SU-DHL-6 (cell line): ENCODE measurements around the gene GYG1.

ENCODE experiments used
- H2AFZ ChIP-seq: fragments of 200-600 bp; sonication (generic); 2 replicates; pipeline ENCODE4 v1.6.1; 2014; ENCODE audit warnings: low read depth, mild to moderate bottlenecking, moderate library complexity, mixed read lengths, antibody characterized with exemption, low read length; ENCODE audit not compliant: severe bottlenecking
- H3F3A ChIP-seq: fragments of 200-600 bp; shearing (Covaris generic); 2 replicates; pipeline ENCODE4 v1.6.0; 2016; ENCODE audit warnings: antibody characterized with exemption, mild to moderate bottlenecking; ENCODE audit not compliant: insufficient read depth
- H3K27ac ChIP-seq: fragments of 200-600 bp; sonication (generic); 2 replicates; pipeline ENCODE4 v1.5.1; 2016; ENCODE audit warnings: low read depth, mild to moderate bottlenecking, low read length, moderate library complexity, mixed read lengths
- H3K27me3 ChIP-seq: fragments of 200-600 bp; sonication (generic), shearing (Covaris generic); 2 replicates; pipeline ENCODE4 v1.6.0; 2014; ENCODE audit warnings: mild to moderate bottlenecking, low read length
- H3K36me3 ChIP-seq: fragments of 200-600 bp; sonication (generic); 2 replicates; pipeline ENCODE4 v1.6.1; 2014; ENCODE audit warnings: mild to moderate bottlenecking, low read length, mixed read lengths
- H3K4me2 ChIP-seq: fragments of 300-600, 200-600 bp; shearing (Covaris generic), sonication (generic); 2 replicates; pipeline ENCODE4 v1.6.0; 2014; ENCODE audit warnings: low read length, low read depth, mild to moderate bottlenecking; ENCODE audit not compliant: poor library complexity, severe bottlenecking
- H3K4me3 ChIP-seq: fragments of 200-600 bp; sonication (generic); 2 replicates; pipeline ENCODE4 v1.5.1; 2014; ENCODE audit warnings: antibody characterized with exemption, low read length, mild to moderate bottlenecking, mixed read lengths; ENCODE audit not compliant: insufficient read depth, poor library complexity, severe bottlenecking
- H3K79me2 ChIP-seq: fragments of 200-600 bp; sonication (generic); 2 replicates; pipeline ENCODE4 v1.6.1; 2014; ENCODE audit warnings: mild to moderate bottlenecking, low read length, moderate library complexity; ENCODE audit not compliant: insufficient read depth
- H3K9ac ChIP-seq: fragments of 200-600 bp; sonication (generic); 2 replicates; pipeline ENCODE4 v1.7.0; 2014; ENCODE audit warnings: mild to moderate bottlenecking, low read length
- H3K9me2 ChIP-seq: fragments of 200-600 bp; sonication (generic); replicated peaks from 2 replicates; pipeline ENCODE4 v1.6.1; 2014; ENCODE audit warnings: low read length; ENCODE audit not compliant: insufficient read depth
- H3K9me3 ChIP-seq: fragments of 200-600 bp; sonication (generic); 2 replicates; pipeline ENCODE4 v1.6.1; 2014; ENCODE audit warnings: low read length, mixed read lengths; ENCODE audit not compliant: insufficient read depth
- H4K20me1 ChIP-seq: fragments of 200-600 bp; sonication (generic); 2 replicates; pipeline ENCODE4 v1.6.1; 2014; ENCODE audit warnings: low read depth, mild to moderate bottlenecking, antibody characterized with exemption, low read length, moderate library complexity, mixed read lengths
- EZH2phosphoT487 ChIP-seq: fragments of 200-600 bp; sonication (generic), shearing (Covaris generic); conservative IDR thresholded peaks from 2 replicates; pipeline ENCODE4 v1.6.1; 2018; ENCODE audit warnings: mild to moderate bottlenecking, antibody characterized with exemption, low read length, moderate library complexity, mixed read lengths
- TF ChIP-seq, protein P1 (sequence below): fragments of 200-600 bp; sonication (generic); IDR thresholded peaks from one replicate; pipeline ENCODE4 v1.5.1; 2017; ENCODE audit warnings: antibody characterized with exemption, mild to moderate bottlenecking, low read length, moderate library complexity; ENCODE audit not compliant: insufficient read depth, poor library complexity, severe bottlenecking

GYG1 gene

DNA sequence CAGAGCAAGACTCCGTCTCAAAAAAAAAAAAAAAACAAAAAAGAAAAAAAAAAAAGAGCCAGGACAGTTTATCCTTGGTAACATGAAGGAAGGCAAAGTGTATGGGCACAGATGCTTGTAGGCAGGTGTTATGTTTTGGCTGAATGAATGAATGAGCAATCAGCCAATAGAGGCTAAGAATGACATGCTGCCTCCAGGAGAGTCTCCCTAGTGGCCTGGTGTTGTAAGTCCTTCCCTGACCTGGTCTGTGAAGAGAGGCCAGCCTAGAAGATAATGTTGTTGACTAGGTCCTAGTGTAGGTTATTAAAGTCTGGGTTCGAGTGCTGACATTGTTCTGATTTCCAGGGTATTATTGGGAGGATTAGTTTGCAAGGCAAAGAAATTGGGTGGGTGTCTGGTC, 24.9 kb downstream of the GYG1 start:
- H3F3A ChIP-seq: no peaks in the 10 kb centered on the region
- H3K9me3 ChIP-seq: no peaks in the 10 kb centered on the region
- no peak overlapping the region for H3K9ac ChIP-seq
- TF ChIP-seq, protein P1, sequence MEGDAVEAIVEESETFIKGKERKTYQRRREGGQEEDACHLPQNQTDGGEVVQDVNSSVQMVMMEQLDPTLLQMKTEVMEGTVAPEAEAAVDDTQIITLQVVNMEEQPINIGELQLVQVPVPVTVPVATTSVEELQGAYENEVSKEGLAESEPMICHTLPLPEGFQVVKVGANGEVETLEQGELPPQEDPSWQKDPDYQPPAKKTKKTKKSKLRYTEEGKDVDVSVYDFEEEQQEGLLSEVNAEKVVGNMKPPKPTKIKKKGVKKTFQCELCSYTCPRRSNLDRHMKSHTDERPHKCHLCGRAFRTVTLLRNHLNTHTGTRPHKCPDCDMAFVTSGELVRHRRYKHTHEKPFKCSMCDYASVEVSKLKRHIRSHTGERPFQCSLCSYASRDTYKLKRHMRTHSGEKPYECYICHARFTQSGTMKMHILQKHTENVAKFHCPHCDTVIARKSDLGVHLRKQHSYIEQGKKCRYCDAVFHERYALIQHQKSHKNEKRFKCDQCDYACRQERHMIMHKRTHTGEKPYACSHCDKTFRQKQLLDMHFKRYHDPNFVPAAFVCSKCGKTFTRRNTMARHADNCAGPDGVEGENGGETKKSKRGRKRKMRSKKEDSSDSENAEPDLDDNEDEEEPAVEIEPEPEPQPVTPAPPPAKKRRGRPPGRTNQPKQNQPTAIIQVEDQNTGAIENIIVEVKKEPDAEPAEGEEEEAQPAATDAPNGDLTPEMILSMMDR: no peak
- TF ChIP-seq EZH2phosphoT487: no peak
- H3K36me3 ChIP-seq: no peaks in the 10 kb centered on the region; the same call in 1 of the 2 replicates
- no peaks in the 10 kb centered on the region for H3K9me2 ChIP-seq
- no peak overlapping the region for H2AFZ ChIP-seq
- H3K4me3 ChIP-seq: no peak overlapping the region
- H3K79me2 ChIP-seq: no peaks in the 10 kb centered on the region
- no peaks in the 10 kb centered on the region for H3K27me3 ChIP-seq
- H3K27ac ChIP-seq: no peak overlapping the region
- H3K4me2 ChIP-seq: no peak overlapping the region
- no peaks in the 10 kb centered on the region for H4K20me1 ChIP-seq

DNA sequence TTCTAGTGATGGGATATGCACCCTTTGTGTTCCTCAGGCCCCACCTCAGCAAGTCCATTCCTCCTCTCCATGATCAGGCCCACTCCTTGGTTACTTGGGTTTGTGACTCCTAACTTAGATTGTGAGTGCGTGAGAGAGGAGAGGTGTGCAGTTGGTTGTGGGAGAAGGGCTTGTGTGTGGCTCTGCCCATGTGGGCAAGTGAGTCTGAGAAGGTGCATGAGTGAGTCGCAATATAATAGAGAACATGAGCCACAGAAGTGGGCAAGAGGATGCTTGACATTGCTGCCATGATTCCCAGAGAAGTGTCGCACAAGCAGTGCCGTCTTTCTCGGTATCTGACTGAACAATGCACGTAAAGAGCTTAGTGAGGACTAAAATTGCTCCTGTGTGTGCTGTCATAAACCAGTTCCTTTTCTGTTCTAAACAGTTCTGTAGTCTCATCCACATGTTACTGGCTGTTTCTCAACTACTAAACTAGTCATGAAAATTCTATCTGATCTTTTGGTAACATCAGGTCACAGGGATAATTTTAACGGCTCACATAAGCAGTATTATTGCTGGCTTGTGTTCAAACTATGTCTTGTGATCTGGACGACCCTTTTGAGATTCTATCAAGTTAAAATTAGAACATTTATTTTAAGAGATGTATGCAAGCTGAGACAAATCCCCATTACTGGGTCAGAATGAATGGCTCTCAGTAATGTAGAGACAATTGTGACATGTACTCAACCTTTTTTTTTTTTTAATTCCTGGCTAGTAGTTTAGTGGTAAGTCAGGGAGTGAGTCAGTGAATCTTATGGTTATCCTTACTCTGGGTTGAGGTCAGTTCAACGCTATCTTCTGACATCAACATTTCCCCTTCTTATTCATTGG, 25.6 kb downstream of the GYG1 start:
- TF ChIP-seq EZH2phosphoT487: no peak
- TF ChIP-seq, protein P1: no peak
- Histone ChIP-seq H3K9ac (no peak overlapping the region), H4K20me1 (no peaks in the 10 kb centered on the region), H3K27me3 (no peaks in the 10 kb centered on the region), H3K9me3 (no peaks in the 10 kb centered on the region), H3K9me2 (no peaks in the 10 kb centered on the region), H3K4me2 (no peak overlapping the region), H3K79me2 (no peaks in the 10 kb centered on the region), H3K36me3 (no peaks in the 10 kb centered on the region; the same call in 1 of the 2 replicates), H3K27ac (no peak overlapping the region), H3K4me3 (no peak overlapping the region), H2AFZ (no peak overlapping the region), H3F3A (no peaks in the 10 kb centered on the region)

DNA sequence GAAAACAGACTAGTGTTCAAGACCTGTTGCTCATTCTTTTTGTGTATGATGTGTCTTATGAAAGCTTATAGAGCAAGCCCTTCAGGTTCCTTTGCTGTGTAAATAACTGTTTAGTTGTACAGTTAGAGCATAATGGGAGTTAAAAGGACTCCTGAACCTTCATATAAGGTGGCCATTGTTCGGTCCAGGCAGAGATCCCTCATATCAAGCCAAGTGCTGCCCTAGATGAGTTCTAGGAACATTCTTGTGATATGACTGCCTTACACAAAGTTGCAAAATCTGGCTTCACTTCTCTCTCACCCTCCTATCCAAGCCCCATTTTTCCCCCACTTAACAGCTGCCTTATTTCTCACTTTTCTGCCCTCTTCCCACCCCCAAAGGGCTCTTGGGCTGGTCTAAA, 26.9 kb downstream of the GYG1 start:
- H3F3A ChIP-seq: no peaks in the 10 kb centered on the region
- no peak for TF ChIP-seq EZH2phosphoT487
- TF ChIP-seq, protein P1: no peak
- no peak overlapping the region for H3K4me2 ChIP-seq
- no peaks in the 10 kb centered on the region for H3K9me3 ChIP-seq
- H3K36me3 ChIP-seq: no peaks in the 10 kb centered on the region; the same call in 1 of the 2 replicates
- no peaks in the 10 kb centered on the region for H4K20me1 ChIP-seq
- H3K27me3 ChIP-seq: no peaks in the 10 kb centered on the region
- no peak overlapping the region for H3K27ac ChIP-seq
- no peak overlapping the region for H2AFZ ChIP-seq
- no peak overlapping the region for H3K9ac ChIP-seq
- H3K4me3 ChIP-seq: no peak overlapping the region
- H3K79me2 ChIP-seq: no peaks in the 10 kb centered on the region
- H3K9me2 ChIP-seq: no peaks in the 10 kb centered on the region
